GM23338 (cell line): ENCODE results near the gene FPGS. TPM values are rescaled to one million over a fixed set of nuclear protein-coding genes. Genes with fewer than 3 reads are reported as not detected.

Experiments used
- ATAC-seq: fragments of 200-7000 bp; cut with Tn5 transposase; 3 replicates; pipeline ENCODE4 v1.9.1; 2020
- DNase-seq: peaks from one replicate; pipeline ENCODE4 v3.0.0-alpha.2; 2015; ENCODE audit warnings: low spot score
- H2AFZ ChIP-seq: fragments of 200-600 bp; sonication (generic); 2 replicates; pipeline ENCODE4 v1.8.0; 2016; ENCODE audit warnings: antibody characterized with exemption, mild to moderate bottlenecking, moderate library complexity
- H3F3A ChIP-seq: fragments of 200-600 bp; sonication (generic); replicated peaks from 2 replicates; pipeline ENCODE4 v1.8.0; 2017; ENCODE audit warnings: antibody characterized with exemption, mixed run types, low read depth
- H3K27ac ChIP-seq: fragments of 200-600 bp; sonication (generic); 2 replicates; pipeline ENCODE4 v1.6.1; 2016; ENCODE audit warnings: low read depth
- H3K27me3 ChIP-seq: fragments of 200-600 bp; sonication (generic); 2 replicates; pipeline ENCODE4 v1.8.0; 2016; ENCODE audit warnings: mild to moderate bottlenecking, mixed run types, moderate library complexity; ENCODE audit not compliant: insufficient read depth
- H3K36me3 ChIP-seq: fragments of 200-600 bp; sonication (generic); 2 replicates; pipeline ENCODE4 v1.8.0; 2016; ENCODE audit warnings: mild to moderate bottlenecking; ENCODE audit not compliant: insufficient read depth
- H3K4me1 ChIP-seq: fragments of 200-600 bp; sonication (generic); 2 replicates; pipeline ENCODE4 v1.8.0; 2016; ENCODE audit warnings: mild to moderate bottlenecking, moderate library complexity; ENCODE audit not compliant: insufficient read depth
- H3K4me2 ChIP-seq: fragments of 200-600 bp; sonication (generic); 2 replicates; pipeline ENCODE4 v1.7.1; 2017; ENCODE audit warnings: mixed run types
- H3K4me3 ChIP-seq: fragments of 200-600 bp; sonication (generic); 2 replicates; pipeline ENCODE4 v1.6.1; 2016; ENCODE audit warnings: mixed run types
- H3K79me2 ChIP-seq: fragments of 200-600 bp; sonication (generic); replicated peaks from 2 replicates; pipeline ENCODE4 v1.8.0; 2017; ENCODE audit warnings: mild to moderate bottlenecking; ENCODE audit not compliant: insufficient read depth
- H3K9me2 ChIP-seq: fragments of 200-600 bp; sonication (generic); 2 replicates; pipeline ENCODE4 v1.8.0; 2017; ENCODE audit not compliant: insufficient read depth
- H4K20me1 ChIP-seq: fragments of 200-600 bp; sonication (generic); replicated peaks from 2 replicates; pipeline ENCODE4 v1.8.0; 2017; ENCODE audit warnings: mild to moderate bottlenecking; ENCODE audit not compliant: insufficient read depth
- H3K27ac Mint-ChIP-seq: 2 replicates; pipeline ENCODE4 v1.8.0; 2020; ENCODE audit warnings: inconsistent platforms, mild to moderate bottlenecking, moderate library complexity, mixed read lengths
- H3K27me3 Mint-ChIP-seq: 3 replicates; pipeline ENCODE4 v1.8.0; 2022; ENCODE audit warnings: low read depth, mild to moderate bottlenecking, moderate library complexity, mixed read lengths, inconsistent platforms; ENCODE audit not compliant: insufficient read depth, poor library complexity
- H3K36me3 Mint-ChIP-seq: 3 replicates; pipeline ENCODE4 v1.8.0; 2021; ENCODE audit warnings: low read depth, mild to moderate bottlenecking, inconsistent platforms, moderate library complexity, mixed read lengths
- H3K4me1 Mint-ChIP-seq: 3 replicates; pipeline ENCODE4 v1.8.0; 2020; ENCODE audit warnings: mild to moderate bottlenecking, inconsistent platforms, mixed read lengths
- H3K4me3 Mint-ChIP-seq: 3 replicates; pipeline ENCODE4 v1.8.0; 2021; ENCODE audit warnings: moderate library complexity, mild to moderate bottlenecking, inconsistent platforms, mixed read lengths
- H3K9me3 Mint-ChIP-seq: 3 replicates; pipeline ENCODE4 v1.8.0; 2020; ENCODE audit warnings: moderate library complexity, mild to moderate bottlenecking, inconsistent platforms, mixed read lengths
- NANOG ChIP-seq: IDR thresholded peaks from 2 replicates; pipeline ENCODE4 v1.6.1; 2016; ENCODE audit warnings: antibody characterized with exemption, borderline replicate concordance
- ZNF114 ChIP-seq: fragments of 250-450 bp; sonication (Bioruptor Pico); IDR thresholded peaks from 2 replicates; pipeline ENCODE4 v1.5.0; 2020; ENCODE audit warnings: mild to moderate bottlenecking, moderate library complexity
- polyA plus RNA-seq: library from polyadenylated mRNA; unstranded; fragments of >200 nt; fragmentation: Nextera tagmentation; extraction: Ambion mirVana; gene quantifications from 2 replicates; pipeline ENCODE4 v1.2.1, GENCODE V29; 2016
- total RNA-seq: library from RNA; depleted of rRNA; stranded (reverse); fragments of >200 nt; shearing (Covaris generic); gene quantifications from 2 replicates; pipeline ENCODE4 v1.2.3, GENCODE V29; 2014
- TF ChIP-seq, protein P1 (sequence below): IDR thresholded peaks from one replicate; pipeline ENCODE4 v1.6.1; 2018; ENCODE audit warnings: antibody characterized with exemption; ENCODE audit not compliant: unreplicated experiment

The FPGS gene
- total and polyA plus RNA-seq, 2 experiments from 2014 or later: 40.7 to 87.2 TPM

DNA sequence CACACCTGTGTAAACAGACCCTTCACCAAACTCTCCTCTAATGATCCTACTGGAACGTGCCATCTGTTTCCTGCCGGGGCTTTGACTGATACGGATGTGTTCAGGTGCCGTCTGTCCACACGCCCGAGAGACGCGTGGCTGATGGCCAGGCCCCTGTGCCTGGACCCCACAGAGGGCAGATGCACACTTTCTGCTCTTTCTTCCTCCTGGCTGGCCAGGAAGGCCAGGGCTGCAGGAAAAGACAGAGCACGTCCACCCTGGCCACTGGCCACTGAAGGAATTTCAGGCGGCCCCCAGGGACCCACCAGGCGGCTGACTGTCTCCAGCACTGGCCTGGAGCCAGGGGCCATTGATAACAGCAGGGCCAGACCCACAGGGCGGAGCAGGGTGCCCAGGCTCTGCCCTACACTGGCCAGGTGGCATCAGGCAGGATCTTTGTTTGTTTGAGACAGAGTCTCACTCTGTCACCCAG, 55.4 kb downstream of the FPGS start (continued):
- TF ChIP-seq NANOG (no peak), ZNF114 (CRISPR knock-in tag) (no peak)
- TF ChIP-seq, protein P1, sequence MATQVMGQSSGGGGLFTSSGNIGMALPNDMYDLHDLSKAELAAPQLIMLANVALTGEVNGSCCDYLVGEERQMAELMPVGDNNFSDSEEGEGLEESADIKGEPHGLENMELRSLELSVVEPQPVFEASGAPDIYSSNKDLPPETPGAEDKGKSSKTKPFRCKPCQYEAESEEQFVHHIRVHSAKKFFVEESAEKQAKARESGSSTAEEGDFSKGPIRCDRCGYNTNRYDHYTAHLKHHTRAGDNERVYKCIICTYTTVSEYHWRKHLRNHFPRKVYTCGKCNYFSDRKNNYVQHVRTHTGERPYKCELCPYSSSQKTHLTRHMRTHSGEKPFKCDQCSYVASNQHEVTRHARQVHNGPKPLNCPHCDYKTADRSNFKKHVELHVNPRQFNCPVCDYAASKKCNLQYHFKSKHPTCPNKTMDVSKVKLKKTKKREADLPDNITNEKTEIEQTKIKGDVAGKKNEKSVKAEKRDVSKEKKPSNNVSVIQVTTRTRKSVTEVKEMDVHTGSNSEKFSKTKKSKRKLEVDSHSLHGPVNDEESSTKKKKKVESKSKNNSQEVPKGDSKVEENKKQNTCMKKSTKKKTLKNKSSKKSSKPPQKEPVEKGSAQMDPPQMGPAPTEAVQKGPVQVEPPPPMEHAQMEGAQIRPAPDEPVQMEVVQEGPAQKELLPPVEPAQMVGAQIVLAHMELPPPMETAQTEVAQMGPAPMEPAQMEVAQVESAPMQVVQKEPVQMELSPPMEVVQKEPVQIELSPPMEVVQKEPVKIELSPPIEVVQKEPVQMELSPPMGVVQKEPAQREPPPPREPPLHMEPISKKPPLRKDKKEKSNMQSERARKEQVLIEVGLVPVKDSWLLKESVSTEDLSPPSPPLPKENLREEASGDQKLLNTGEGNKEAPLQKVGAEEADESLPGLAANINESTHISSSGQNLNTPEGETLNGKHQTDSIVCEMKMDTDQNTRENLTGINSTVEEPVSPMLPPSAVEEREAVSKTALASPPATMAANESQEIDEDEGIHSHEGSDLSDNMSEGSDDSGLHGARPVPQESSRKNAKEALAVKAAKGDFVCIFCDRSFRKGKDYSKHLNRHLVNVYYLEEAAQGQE: no peak

DNA sequence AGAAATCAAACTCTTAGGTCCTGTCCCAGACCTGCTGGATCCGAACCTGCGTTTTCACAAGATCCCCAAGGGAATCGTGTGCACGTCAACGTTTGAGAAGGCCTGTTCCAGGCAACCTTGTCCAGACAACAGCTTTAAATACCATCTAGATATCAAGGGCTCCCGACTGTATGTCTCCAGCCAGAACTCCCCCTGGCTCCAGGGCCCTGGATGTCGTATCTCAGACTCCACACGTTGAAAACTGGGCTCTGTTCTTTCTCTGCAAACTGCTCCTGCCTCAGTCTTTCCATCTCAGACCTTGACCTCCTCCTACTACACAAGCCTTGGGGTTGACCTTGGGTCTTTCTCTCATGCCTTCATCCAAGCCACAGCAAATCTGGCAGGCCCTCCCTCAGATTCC, 57.6 kb downstream of the FPGS start:
- no peak overlapping the region for H3K27ac Mint-ChIP-seq
- Histone ChIP-seq H3K27me3 (no peaks in the 10 kb centered on the region), H3K27ac (no peak overlapping the region), H3K36me3 (no peaks in the 10 kb centered on the region), H4K20me1 (no peaks in the 10 kb centered on the region), H3K79me2 (no peaks in the 10 kb centered on the region), H3K4me3 (no peak overlapping the region), H3K9me2 (no peaks in the 10 kb centered on the region), H2AFZ (no peak overlapping the region), H3K4me1 (no peaks in the 10 kb centered on the region), H3F3A (0 out of 2 replicates have a peak, but pooled peaks cover 1% of the 10 kb centered on the region), H3K4me2 (no peak overlapping the region)
- no peak for TF ChIP-seq ZNF114 (CRISPR knock-in tag)
- DNase-seq (no peak), ATAC-seq (no peak)
- no peaks in the 10 kb centered on the region for H3K9me3 Mint-ChIP-seq
- H3K27me3 Mint-ChIP-seq: peaks cover 7% of the 10 kb centered on the region
- peaks cover 8% of the 10 kb centered on the region; the same call in 1 of the 3 replicates for H3K4me1 Mint-ChIP-seq
- H3K4me3 Mint-ChIP-seq: no peak overlapping the region
- H3K36me3 Mint-ChIP-seq: no peaks in the 10 kb centered on the region

DNA sequence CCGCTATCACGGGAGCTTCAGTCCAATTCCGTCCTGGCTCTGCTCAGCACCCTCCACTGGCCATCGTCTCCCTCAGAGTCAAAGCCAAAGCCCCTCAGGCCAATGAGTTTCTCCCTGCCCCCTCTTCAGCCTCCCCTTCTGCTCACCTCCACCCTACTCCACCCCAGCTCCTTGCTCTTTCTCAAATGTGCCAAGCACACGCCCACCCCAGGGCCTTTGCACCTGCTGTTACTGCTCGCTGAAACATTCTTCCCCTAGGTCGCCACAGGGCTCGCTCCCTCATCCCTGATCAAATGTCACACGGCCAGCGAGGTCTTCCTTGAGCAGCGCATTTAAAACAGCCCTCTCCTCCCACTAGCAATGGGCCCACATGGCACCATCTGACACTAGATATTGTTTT, 58.1 kb downstream of the FPGS start:
- Histone ChIP-seq H3K36me3 (no peaks in the 10 kb centered on the region), H3K27me3 (no peaks in the 10 kb centered on the region), H3K4me3 (no peak overlapping the region), H3K4me2 (no peak overlapping the region), H3K27ac (no peak overlapping the region), H2AFZ (no peak overlapping the region), H3K9me2 (no peaks in the 10 kb centered on the region), H3F3A (0 out of 2 replicates have a peak, but pooled peaks cover 6% of the 10 kb centered on the region), H4K20me1 (no peaks in the 10 kb centered on the region), H3K79me2 (no peaks in the 10 kb centered on the region), H3K4me1 (no peaks in the 10 kb centered on the region)
- Mint-ChIP-seq H3K9me3 (no peaks in the 10 kb centered on the region), H3K4me3 (no peak overlapping the region), H3K27ac (no peak overlapping the region), H3K4me1 (peaks cover 8% of the 10 kb centered on the region; the same call in 1 of the 3 replicates), H3K36me3 (no peaks in the 10 kb centered on the region), H3K27me3 (peaks cover 7% of the 10 kb centered on the region)
- TF ChIP-seq, protein P1: no peak
- ATAC-seq: no peak
- no peak for DNase-seq
